ENCODE data around the gene ATP5MC3. TPM values are rescaled to one million over a fixed set of nuclear protein-coding genes. Genes with fewer than 3 reads are reported as not detected.

ATP5MC3 gene
- total RNA-seq, 4 donors from 2014 or later, result 62.7 to 170 (median 105) TPM

GRCh38 chr2:175156534-175156933 lies 25.0 kb downstream of the ATP5MC3 start:
- TF ChIP-seq POLR2A (IDR thresholded peaks at IDR 0.05) (no peak), CTCF (IDR thresholded peaks at IDR 0.05) (no peak)
- DNase-seq (ENCODE audit: low spot score in 2 of 2), result no peak
- no peak overlapping the region for H3K4me3 ChIP-seq (ENCODE audit: low read depth, poor library complexity, severe bottlenecking)
- intact Hi-C loops (cut with DNase I; ENCODE audit: low total_unique reads), result no loop called here
- 77 to 87% methylated on average over 5 of the region's 5 CpGs for WGBS, 2 donors

GRCh38 chr2:175154661-175155082 lies 26.8 kb downstream of the ATP5MC3 start:
- TF ChIP-seq CTCF (IDR thresholded peaks at IDR 0.05) (no peak), POLR2A (IDR thresholded peaks at IDR 0.05) (no peak)
- no peak for DNase-seq (ENCODE audit: low spot score in 2 of 2)
- H3K4me3 ChIP-seq (ENCODE audit: low read depth, poor library complexity, severe bottlenecking), result no peak overlapping the region
- intact Hi-C loops (cut with DNase I; ENCODE audit: low total_unique reads), result no loop called here

- WGBS, 2 donors, result 71 to 76% methylated on average over 2 of the region's 2 CpGs
- no peak for TF ChIP-seq CTCF (IDR thresholded peaks at IDR 0.05)
- no peak for TF ChIP-seq POLR2A (IDR thresholded peaks at IDR 0.05)
- no peak overlapping the region for H3K4me3 ChIP-seq (ENCODE audit: low read depth, poor library complexity, severe bottlenecking)
- DNase-seq (ENCODE audit: low spot score in 2 of 2), result no peak
- intact Hi-C loops (cut with DNase I; ENCODE audit: low total_unique reads), result no loop called here
Measured at GRCh38 chr2:175152242-175152641, 29.3 kb downstream of the ATP5MC3 start.

GRCh38 chr2:175151791-175152190 lies 29.7 kb downstream of the ATP5MC3 start:
- DNase-seq (ENCODE audit: low spot score in 2 of 2), result no peak
- intact Hi-C loops (cut with DNase I; ENCODE audit: low total_unique reads), result no loop called here
- no peak overlapping the region for H3K4me3 ChIP-seq (ENCODE audit: low read depth, poor library complexity, severe bottlenecking)
- 76 to 89% methylated on average over 1 of the region's 1 CpG for WGBS, 2 donors
- TF ChIP-seq POLR2A (IDR thresholded peaks at IDR 0.05) (no peak), CTCF (IDR thresholded peaks at IDR 0.05) (no peak)

- intact Hi-C loops (cut with DNase I; ENCODE audit: low total_unique reads), result no loop called here
- no peak for TF ChIP-seq CTCF (IDR thresholded peaks at IDR 0.05)
- no peak for TF ChIP-seq POLR2A (IDR thresholded peaks at IDR 0.05)
Measured at GRCh38 chr2:175147186-175147585, 34.3 kb downstream of the ATP5MC3 start.

GRCh38 chr2:175143678-175144077 lies 37.8 kb downstream of the ATP5MC3 start:
- DNase-seq (ENCODE audit: low spot score in 2 of 2), result no peak
- TF ChIP-seq POLR2A (IDR thresholded peaks at IDR 0.05) (no peak), CTCF (IDR thresholded peaks at IDR 0.05) (no peak)
- no peak overlapping the region for H3K4me3 ChIP-seq (ENCODE audit: low read depth, poor library complexity, severe bottlenecking)
- intact Hi-C loops (cut with DNase I; ENCODE audit: low total_unique reads), result no loop called here
- 72 to 96% methylated on average over 2 of the region's 2 CpGs for WGBS, 2 donors

More at GRCh38 chr2:175147186-175147585, 34.3 kb downstream of the ATP5MC3 start:
- H3K4me3 ChIP-seq (ENCODE audit: low read depth, poor library complexity, severe bottlenecking), result no peak overlapping the region
- WGBS, 2 donors, result 63 to 75% methylated on average over 4 of the region's 4 CpGs
- DNase-seq (ENCODE audit: low spot score in 2 of 2), result no peak

Measured in lower leg skin (tissue), 4 donors.